Muscle layer of colon (tissue), 2 donors: ENCODE results near the gene TBL1X.

Experiments used
- H3K27ac ChIP-seq: one replicate; pipeline ENCODE4 v1.7.0; 2013; ENCODE audit warnings: low read depth, mild to moderate bottlenecking, low read length, moderate library complexity
- H3K27me3 ChIP-seq, 2 donors: one replicate each; pipeline ENCODE4 v1.7.0; 2013; ENCODE audit warnings: low read length in 2 of 2, mild to moderate bottlenecking in 2 of 2; ENCODE audit not compliant: insufficient read depth in 2 of 2, control insufficient read depth in 1 of 2
- H3K36me3 ChIP-seq: one replicate; pipeline ENCODE4 v1.7.0; 2013; ENCODE audit warnings: mild to moderate bottlenecking, low read length; ENCODE audit not compliant: insufficient read depth
- H3K4me1 ChIP-seq: one replicate; pipeline ENCODE4 v1.7.0; 2013; ENCODE audit warnings: mild to moderate bottlenecking, low read length; ENCODE audit not compliant: insufficient read depth
- H3K4me3 ChIP-seq, 2 donors: one replicate each; pipeline ENCODE4 v1.7.0; 2013; ENCODE audit warnings: low read length in 2 of 2, low read depth in 1 of 2, mild to moderate bottlenecking in 1 of 2, moderate library complexity in 1 of 2
- H3K9ac ChIP-seq: one replicate; pipeline ENCODE4 v1.7.0; 2013; ENCODE audit warnings: low read length
- H3K9me3 ChIP-seq: one replicate; pipeline ENCODE4 v1.7.0; 2013; ENCODE audit warnings: mild to moderate bottlenecking, low read length
- donor health status: abdominal sarcoma.
- donor health status: Adenocarcinoma of cecum.

Gene TBL1X

DNA sequence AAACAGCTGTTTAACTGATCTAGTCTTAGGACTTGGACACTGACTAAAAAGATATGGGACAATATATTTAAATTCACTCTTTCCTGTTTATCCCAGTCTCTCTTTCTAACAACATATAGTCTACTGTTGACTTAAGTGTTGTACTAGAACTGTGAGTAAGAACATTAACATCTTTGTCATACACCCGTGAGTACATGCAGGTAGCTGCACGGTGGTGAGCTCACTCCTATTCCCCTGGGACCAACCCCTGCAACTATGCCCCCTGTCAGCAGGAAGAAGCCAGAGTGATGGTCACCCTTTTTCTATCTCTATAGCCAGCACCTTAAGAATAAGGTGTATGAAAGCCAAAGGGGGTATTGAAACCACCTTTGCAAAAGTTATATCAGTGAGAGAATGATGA is 17.6 kb downstream of the TBL1X start:
- Histone ChIP-seq H3K36me3 (no peaks in the 10 kb centered on the region), H3K9me3 (no peaks in the 10 kb centered on the region), H3K27me3 (no peaks in the 10 kb centered on the region), H3K4me1 (no peaks in the 10 kb centered on the region), H3K4me3 (no peak overlapping the region), H3K9ac (no peak overlapping the region), H3K27ac (no peak overlapping the region)

DNA sequence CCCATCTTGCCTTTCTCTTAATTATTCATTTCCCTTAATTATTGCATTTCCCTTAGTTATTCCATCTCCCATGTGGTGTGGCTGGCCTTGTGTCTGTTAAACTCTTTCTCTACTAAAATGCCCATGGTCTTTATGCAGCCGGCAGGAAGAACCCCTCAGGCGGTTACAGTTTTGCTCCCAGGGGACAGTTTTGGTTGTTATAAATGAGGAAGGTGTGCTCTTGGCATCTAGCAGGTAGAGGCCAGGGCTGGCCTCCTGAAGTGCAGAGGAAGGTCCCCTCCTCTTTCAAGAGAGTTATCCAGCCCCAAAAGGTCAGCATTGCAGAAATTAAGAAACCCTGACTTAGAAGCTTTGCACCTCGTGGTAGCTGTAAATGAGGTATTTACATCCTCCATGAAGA is 18.0 kb downstream of the TBL1X start:
- no peak overlapping the region for H3K4me3 ChIP-seq
- H3K36me3 ChIP-seq = no peaks in the 10 kb centered on the region
- H3K27ac ChIP-seq = no peak overlapping the region
- H3K9ac ChIP-seq = no peak overlapping the region
- no peaks in the 10 kb centered on the region for H3K27me3 ChIP-seq
- no peaks in the 10 kb centered on the region for H3K9me3 ChIP-seq
- no peaks in the 10 kb centered on the region for H3K4me1 ChIP-seq

DNA sequence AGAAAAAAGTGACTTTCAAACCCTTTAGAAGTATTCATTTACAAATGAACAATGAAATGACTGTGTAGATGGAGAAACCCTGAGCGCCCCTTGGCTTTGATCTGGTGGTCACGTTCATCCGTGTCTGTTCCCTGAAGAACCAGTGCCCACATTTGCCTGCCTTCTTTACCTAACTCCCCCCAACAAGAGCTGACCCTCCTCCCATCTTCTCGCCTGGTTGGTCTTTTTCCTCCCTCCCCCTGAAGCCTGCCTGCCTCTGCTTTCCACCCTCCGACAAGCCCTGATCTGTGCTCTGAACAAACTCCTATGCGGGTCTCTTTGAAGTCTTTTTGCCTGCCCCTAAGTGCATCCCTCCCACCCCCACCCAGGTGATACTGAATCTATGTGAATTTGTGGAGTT is 18.5 kb downstream of the TBL1X start:
- no peak overlapping the region for H3K4me3 ChIP-seq

DNA sequence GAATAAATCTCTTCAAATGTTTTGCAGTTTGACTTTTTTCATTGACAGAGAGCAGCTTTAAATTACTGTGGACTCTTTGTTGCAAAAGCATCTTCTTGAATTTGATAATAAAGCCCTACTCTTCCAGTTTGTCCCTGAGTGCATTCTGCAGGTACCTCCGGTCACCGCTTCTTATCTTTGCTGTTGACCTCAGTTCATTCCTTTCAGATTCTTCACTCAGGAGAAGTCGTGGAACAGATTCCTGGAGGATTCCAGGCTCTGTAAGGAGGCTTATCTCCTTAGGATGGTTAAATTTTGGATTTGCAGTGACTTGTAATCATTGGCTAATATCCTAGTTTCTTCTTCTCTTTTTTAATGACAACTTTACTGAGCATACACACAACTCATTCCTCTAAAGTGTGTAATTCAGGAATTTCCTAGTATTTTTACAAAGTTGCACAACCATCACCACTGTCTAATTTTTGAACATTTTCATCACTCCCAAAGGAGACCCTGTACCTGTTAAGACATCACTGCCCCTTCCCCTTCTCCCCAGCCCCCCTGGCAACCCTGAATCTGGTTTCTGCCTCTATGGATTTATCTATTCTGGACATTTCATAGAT is 22.0 kb downstream of the TBL1X start:
- H3K27me3 ChIP-seq = no peaks in the 10 kb centered on the region
- H3K4me3 ChIP-seq = no peak overlapping the region
- no peak overlapping the region for H3K9ac ChIP-seq
- no peak overlapping the region for H3K27ac ChIP-seq
- H3K9me3 ChIP-seq = no peaks in the 10 kb centered on the region
- H3K4me1 ChIP-seq = peaks cover 3% of the 10 kb centered on the region
- H3K36me3 ChIP-seq = no peaks in the 10 kb centered on the region

More for the DNA sequence above, 18.5 kb downstream of the TBL1X start:
- Histone ChIP-seq H3K9ac (no peak overlapping the region), H3K27ac (no peak overlapping the region), H3K27me3 (no peaks in the 10 kb centered on the region), H3K4me1 (no peaks in the 10 kb centered on the region), H3K9me3 (no peaks in the 10 kb centered on the region), H3K36me3 (no peaks in the 10 kb centered on the region)

DNA sequence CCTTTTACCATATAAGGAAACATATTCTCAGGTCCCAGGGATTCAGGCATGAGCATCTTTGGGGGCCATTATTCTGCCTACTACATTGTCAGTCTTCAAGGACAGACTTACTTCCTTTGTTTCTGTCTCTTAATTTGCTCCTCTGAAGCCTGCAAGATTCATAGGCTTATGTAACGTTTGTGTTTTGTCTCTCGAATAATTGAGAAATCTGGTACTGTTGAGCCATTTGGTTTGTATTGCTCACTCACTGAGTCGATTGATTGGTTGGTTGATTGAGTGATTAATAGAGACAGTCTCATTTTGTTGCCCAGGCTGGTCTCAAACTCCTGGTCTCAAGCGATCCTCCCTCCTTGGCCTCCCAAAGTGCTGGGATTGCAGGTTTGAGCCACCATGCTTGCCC is 23.7 kb downstream of the TBL1X start:
- Histone ChIP-seq H3K9me3 (no peaks in the 10 kb centered on the region), H3K4me3 (no peak overlapping the region)

DNA sequence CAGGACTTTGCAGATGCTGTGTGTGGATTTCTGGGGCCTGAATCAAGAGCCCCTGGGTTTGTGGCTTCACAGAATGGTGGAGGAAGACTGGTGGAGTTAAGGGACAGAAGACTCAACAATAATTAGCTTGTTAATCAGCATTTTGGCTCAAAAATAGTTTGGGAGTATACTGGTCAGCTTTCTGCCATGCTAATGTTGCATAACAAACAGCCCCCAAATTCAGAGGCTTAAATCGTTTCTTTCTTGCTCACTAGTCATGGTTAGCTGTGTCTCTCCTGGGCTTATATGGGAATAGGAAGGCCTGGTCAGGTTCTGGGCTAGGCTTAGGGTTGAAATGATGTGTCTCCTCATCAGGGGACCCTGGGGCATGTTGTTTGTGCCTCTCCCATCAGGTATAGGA is 24.4 kb downstream of the TBL1X start:
- Histone ChIP-seq H3K9ac (no peak overlapping the region), H3K27ac (no peak overlapping the region), H3K4me1 (peaks cover 3% of the 10 kb centered on the region), H3K36me3 (no peaks in the 10 kb centered on the region), H3K9me3 (no peaks in the 10 kb centered on the region), H3K27me3 (no peaks in the 10 kb centered on the region), H3K4me3 (no peak overlapping the region)

More for the DNA sequence above, 23.7 kb downstream of the TBL1X start:
- Histone ChIP-seq H3K4me1 (peaks cover 3% of the 10 kb centered on the region), H3K9ac (no peak overlapping the region), H3K27ac (no peak overlapping the region), H3K27me3 (no peaks in the 10 kb centered on the region), H3K36me3 (no peaks in the 10 kb centered on the region)

DNA sequence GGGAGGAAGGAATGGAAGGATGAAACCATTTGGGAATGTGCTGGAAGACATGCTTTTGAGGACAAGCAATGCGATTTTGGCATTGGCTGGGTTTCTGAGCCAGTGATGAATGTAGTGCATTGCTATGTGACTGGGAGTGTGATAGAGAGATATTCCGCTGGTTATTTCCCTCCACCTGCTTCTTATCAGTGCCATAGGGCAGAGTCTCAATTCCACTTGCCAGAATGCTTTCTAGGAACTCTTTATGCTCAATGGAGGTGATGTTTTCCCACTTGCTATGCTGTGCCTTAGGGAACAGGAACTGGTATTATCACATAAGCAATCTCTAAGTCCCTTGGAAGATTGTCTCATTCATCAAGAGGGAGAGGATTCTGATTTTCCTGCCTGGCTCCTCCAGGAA is 28.0 kb downstream of the TBL1X start:
- Histone ChIP-seq H3K4me3 (no peak overlapping the region), H3K4me1 (peaks cover 7% of the 10 kb centered on the region), H3K36me3 (no peaks in the 10 kb centered on the region), H3K9me3 (no peaks in the 10 kb centered on the region), H3K27ac (no peak overlapping the region), H3K9ac (no peak overlapping the region), H3K27me3 (no peaks in the 10 kb centered on the region)

DNA sequence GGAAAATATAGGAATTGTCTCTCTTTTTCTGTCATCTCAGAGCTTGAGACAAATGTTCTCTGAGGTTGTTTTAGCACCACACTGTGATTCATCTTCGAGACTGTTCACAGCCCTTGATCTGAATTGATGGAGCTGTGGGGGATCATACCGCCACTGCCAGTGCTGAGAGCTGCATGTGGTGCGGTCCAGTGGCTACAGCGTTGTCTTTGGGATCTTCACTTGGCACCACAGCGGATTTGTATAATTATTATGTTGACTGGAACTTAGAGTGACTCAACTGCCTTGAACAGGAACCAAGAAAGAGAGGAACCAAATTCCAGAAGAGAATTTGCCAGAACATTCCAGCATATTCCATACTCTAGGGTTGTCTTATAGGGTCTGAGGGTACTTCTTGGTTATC is 29.1 kb downstream of the TBL1X start:
- H3K4me1 ChIP-seq = peaks cover 7% of the 10 kb centered on the region
- H3K9me3 ChIP-seq = no peaks in the 10 kb centered on the region
- no peak overlapping the region for H3K27ac ChIP-seq
- no peak overlapping the region for H3K9ac ChIP-seq
- no peaks in the 10 kb centered on the region for H3K36me3 ChIP-seq
- H3K27me3 ChIP-seq = no peaks in the 10 kb centered on the region
- H3K4me3 ChIP-seq = no peak overlapping the region

DNA sequence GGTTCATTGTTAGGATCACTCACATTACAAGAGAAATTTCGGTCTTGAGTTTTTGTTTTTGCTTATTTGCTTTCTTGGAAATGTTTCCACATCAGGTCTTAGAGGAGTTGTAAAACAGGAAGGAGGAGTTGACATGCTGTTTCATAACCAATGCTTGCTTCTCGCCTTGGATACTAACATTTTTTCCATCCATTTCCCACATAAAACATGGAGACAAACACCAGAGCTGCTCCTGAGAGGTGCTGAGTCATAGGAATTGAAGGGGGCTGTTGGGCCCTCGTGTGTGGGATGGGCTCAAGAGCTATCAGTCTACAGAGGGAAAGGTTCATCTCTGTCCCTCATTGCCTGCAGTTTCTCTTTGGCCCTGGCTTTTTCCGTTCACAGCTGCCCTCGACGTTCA is 29.9 kb downstream of the TBL1X start:
- Histone ChIP-seq H3K9ac (no peak overlapping the region), H3K4me1 (peaks cover 7% of the 10 kb centered on the region), H3K27me3 (no peaks in the 10 kb centered on the region), H3K27ac (no peak overlapping the region), H3K36me3 (no peaks in the 10 kb centered on the region), H3K4me3 (no peak overlapping the region), H3K9me3 (no peaks in the 10 kb centered on the region)

DNA sequence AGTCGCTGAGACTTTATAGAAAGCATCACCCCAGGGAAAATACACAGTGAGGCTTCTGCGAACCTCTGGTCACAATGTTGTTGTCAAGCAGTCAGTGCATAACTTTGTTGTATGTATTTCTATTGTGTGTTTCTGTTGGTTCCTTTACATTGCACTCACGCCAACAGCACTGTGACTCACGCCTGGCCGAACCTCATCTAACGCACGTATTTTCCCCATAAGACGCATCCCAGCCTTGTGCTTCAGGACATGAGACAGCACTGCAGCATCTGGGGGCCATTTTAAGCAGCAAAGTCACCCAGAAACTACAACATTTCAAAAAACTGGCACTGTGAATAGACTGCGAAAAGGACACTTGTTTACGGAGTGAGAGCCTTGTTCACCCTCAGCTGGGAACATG is 30.6 kb downstream of the TBL1X start:
- no peaks in the 10 kb centered on the region for H3K27me3 ChIP-seq
- peaks cover 7% of the 10 kb centered on the region for H3K4me1 ChIP-seq
- no peak overlapping the region for H3K4me3 ChIP-seq
- H3K27ac ChIP-seq = no peak overlapping the region
- no peaks in the 10 kb centered on the region for H3K36me3 ChIP-seq
- no peaks in the 10 kb centered on the region for H3K9me3 ChIP-seq
- H3K9ac ChIP-seq = no peak overlapping the region

DNA sequence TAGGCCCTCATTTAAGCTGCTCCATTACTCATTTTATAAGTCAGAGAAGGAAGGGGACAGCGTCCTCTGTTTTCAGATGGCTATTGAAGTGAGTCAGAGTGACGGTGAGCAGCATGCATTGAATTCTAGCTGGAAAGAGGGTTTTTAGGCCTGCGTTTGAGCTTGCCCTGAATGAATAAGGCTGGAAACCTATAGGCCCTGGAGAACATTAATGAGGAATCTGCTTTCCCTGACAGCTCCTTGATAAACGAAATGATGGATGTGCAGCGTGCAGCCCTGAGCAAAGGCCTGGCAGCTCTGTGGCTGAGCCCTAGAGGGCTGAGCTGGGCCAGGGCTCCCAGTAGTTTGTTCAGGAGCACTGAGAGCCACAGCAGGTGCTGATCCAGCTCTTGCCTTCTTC is 33.4 kb downstream of the TBL1X start:
- Histone ChIP-seq H3K9me3 (no peaks in the 10 kb centered on the region), H3K36me3 (no peaks in the 10 kb centered on the region), H3K4me3 (no peak overlapping the region), H3K27ac (no peak overlapping the region), H3K4me1 (peaks cover 4% of the 10 kb centered on the region), H3K9ac (no peak overlapping the region), H3K27me3 (no peaks in the 10 kb centered on the region)

DNA sequence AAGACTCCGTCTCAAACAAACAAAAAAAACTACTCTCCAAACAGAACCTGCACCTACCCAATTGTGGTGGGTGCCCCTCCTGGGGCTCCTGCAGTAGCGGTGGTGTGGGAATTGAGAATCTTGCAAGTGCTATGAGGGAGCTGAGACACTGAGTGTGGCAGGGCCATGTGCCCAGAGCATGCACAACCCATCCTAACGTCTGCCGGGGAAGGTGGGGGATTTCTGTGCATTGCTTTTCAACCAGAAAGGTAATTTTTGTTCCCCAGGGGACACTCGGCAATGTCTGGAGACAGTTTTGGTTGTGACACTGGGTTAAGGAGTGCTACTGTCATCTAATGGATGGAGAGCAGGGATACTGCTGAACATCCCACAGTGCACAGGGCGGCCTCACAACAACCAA is 35.7 kb downstream of the TBL1X start:
- Histone ChIP-seq H3K27me3 (no peaks in the 10 kb centered on the region), H3K27ac (no peak overlapping the region), H3K9ac (no peak overlapping the region), H3K4me1 (no peaks in the 10 kb centered on the region), H3K36me3 (no peaks in the 10 kb centered on the region), H3K4me3 (no peak overlapping the region), H3K9me3 (no peaks in the 10 kb centered on the region)
